B cell (primary cell): ENCODE results near the gene PHETA2. TPM values are rescaled to one million over a fixed set of nuclear protein-coding genes. Genes with fewer than 3 reads are reported as not detected.

Experiments used
- ATAC-seq: fragments of 200-7000 bp; cut with Tn5 transposase; one replicate; pipeline ENCODE4 v1.10.0; 2021; ENCODE audit warnings: low read depth, mild to moderate bottlenecking, moderate number of reproducible peaks, moderate library complexity
- CTCF ChIA-PET: fragments of 350-600 bp; sonication (Branson Sonifier 250); formaldehyde crosslinking; loops from one replicate; lab custom pipeline; 2021; ENCODE audit warnings: antibody characterized with exemption, inconsistent platforms; lab: Charles Lee
- POLR2A ChIA-PET: fragments of 350-600 bp; sonication (Branson Sonifier 250); formaldehyde crosslinking; loops from one replicate; lab custom pipeline; 2021; ENCODE audit warnings: antibody characterized with exemption; lab: Charles Lee
- DNase-seq: peaks from one replicate; pipeline ENCODE4 v3.0.0; 2013
- H2AFZ ChIP-seq: 2 replicates; pipeline ENCODE4 v1.6.1; 2012; ENCODE audit warnings: mild to moderate bottlenecking, low read depth, low read length; ENCODE audit not compliant: insufficient read depth, poor library complexity, severe bottlenecking
- H3K27ac ChIP-seq, 2 donors: 1 replicate in 1 of 2; 2 replicates in 1 of 2; pipeline ENCODE4 v1.5.1; 2012 to 2013; ENCODE audit warnings: low read length in 2 of 2, mild to moderate bottlenecking in 2 of 2, moderate library complexity in 1 of 2
- H3K27me3 ChIP-seq, 4 experiments: fragments of 200-600 bp in 1 of 4; sonication (generic) in 1 of 4; replicated peaks in 1 of 4; 1 replicate in 2 of 4; 2 replicates in 2 of 4; pipeline versions ENCODE4 v1.6.1 to v1.7.0; 2013 to 2016; ENCODE audit warnings: low read length in 3 of 4, mild to moderate bottlenecking in 2 of 4, mixed read lengths in 1 of 4, moderate library complexity in 1 of 4; ENCODE audit not compliant: insufficient read depth in 4 of 4, control insufficient read depth in 3 of 4; ENCODE audit errors: control extremely low read depth in 1 of 4
- H3K36me3 ChIP-seq, 2 experiments: replicated peaks in 1 of 2; 1 replicate in 1 of 2; 2 replicates in 1 of 2; pipeline versions ENCODE4 v1.6.1 to v1.7.1; 2013; ENCODE audit warnings: low read length in 1 of 2; ENCODE audit not compliant: insufficient read depth in 2 of 2, control insufficient read depth in 1 of 2; ENCODE audit errors: control extremely low read depth in 1 of 2, extremely low read depth in 1 of 2
- H3K4me1 ChIP-seq, 2 donors: fragments of 200-600 bp in 1 of 2; sonication (generic) in 1 of 2; 1 replicate in 1 of 2; 2 replicates in 1 of 2; pipeline versions ENCODE4 v1.5.1 to v1.6.1; 2013 to 2017; ENCODE audit warnings: low read length in 2 of 2; ENCODE audit not compliant: control insufficient read depth in 2 of 2, insufficient read depth in 2 of 2
- H3K4me2 ChIP-seq: replicated peaks from 2 replicates; pipeline ENCODE3; 2012; ENCODE audit warnings: mild to moderate bottlenecking, low read depth, low read length; ENCODE audit not compliant: poor library complexity, severe bottlenecking
- H3K4me3 ChIP-seq, 5 experiments: fragments of 200-600 bp in 1 of 5; sonication (generic) in 1 of 5; 1 replicate in 3 of 5; 2 replicates in 2 of 5; pipeline versions ENCODE4 v1.5.1 to v1.7.0; 2011 to 2016; ENCODE audit warnings: low read length in 4 of 5, mild to moderate bottlenecking in 4 of 5, low read depth in 2 of 5, control low read depth in 1 of 5, moderate library complexity in 1 of 5; ENCODE audit not compliant: insufficient read depth in 1 of 5; ENCODE audit errors: control extremely low read depth in 1 of 5, extremely low read depth in 1 of 5
- H3K79me2 ChIP-seq: fragments of 200-600 bp; sonication (generic); one replicate; pipeline ENCODE4 v1.6.0; 2016; ENCODE audit warnings: low read length; ENCODE audit not compliant: control insufficient read depth, insufficient read depth
- H3K9ac ChIP-seq: fragments of 200-600 bp; sonication (generic); 2 replicates; pipeline ENCODE4 v1.6.1; 2017; ENCODE audit warnings: mild to moderate bottlenecking, low read length, moderate library complexity
- H3K9me3 ChIP-seq, 3 donors: one replicate each; pipeline versions ENCODE4 v1.6.1 to v1.7.1; 2013; ENCODE audit warnings: low read length in 2 of 3; ENCODE audit not compliant: control insufficient read depth in 2 of 3, insufficient read depth in 1 of 3; ENCODE audit errors: control extremely low read depth in 1 of 3
- H4K20me1 ChIP-seq: 2 replicates; pipeline ENCODE4 v1.6.0; 2012; ENCODE audit warnings: mild to moderate bottlenecking, low read length; ENCODE audit not compliant: insufficient read depth, control insufficient read depth, poor library complexity, severe bottlenecking
- H3K27ac Mint-ChIP-seq: one replicate; pipeline ENCODE4 v1.8.0; 2021; ENCODE audit warnings: mixed read lengths
- H3K27me3 Mint-ChIP-seq: one replicate; pipeline ENCODE4 v1.8.0; 2021; ENCODE audit warnings: mixed read lengths
- H3K4me1 Mint-ChIP-seq: one replicate; pipeline ENCODE4 v1.8.0; 2021; ENCODE audit warnings: mixed read lengths
- H3K4me3 Mint-ChIP-seq: one replicate; pipeline ENCODE4 v1.8.0; 2021; ENCODE audit warnings: mixed read lengths
- H3K9me3 Mint-ChIP-seq: one replicate; pipeline ENCODE4 v1.8.0; 2022; ENCODE audit warnings: mixed read lengths; ENCODE audit not compliant: insufficient read depth
- EZH2 ChIP-seq: IDR thresholded peaks from 2 replicates; pipeline ENCODE4 v1.6.1; 2012; ENCODE audit warnings: borderline replicate concordance, low read depth, mild to moderate bottlenecking, moderate library complexity, low read length; ENCODE audit not compliant: insufficient read depth, poor library complexity, severe bottlenecking
- WGBS: methylation state at CpG from one replicate; pipeline ENCODE4 v1.1.5; 2013; ENCODE audit warnings: missing lambda C conversion rate; ENCODE audit not compliant: insufficient coverage; 5-methylcytosine and 5-hydroxymethylcytosine counted together
- intact Hi-C: fragments of 100-400 bp; cut with micrococcal nuclease; formaldehyde crosslinking; loops from one replicate; pipeline ENCODE4 v1.10.0; 2022
- polyA plus RNA-seq: library from polyadenylated mRNA; depleted of rRNA; stranded (reverse); fragments of >200 nt; gene quantifications from 2 replicates; pipeline ENCODE4 v1.2.3, GENCODE V29; 2012
- total RNA-seq, 2 donors: library from RNA; stranded (reverse); fragments of 120-200 nt in 1 of 2; gene quantifications; 1 replicate in 1 of 2; 2 replicates in 1 of 2; pipeline versions ENCODE4 v1.2.3 to v1.2.4, GENCODE V29; 2013 to 2022
- TF ChIP-seq, protein P1 (sequence below): fragments of 200-600 bp; IDR thresholded peaks from one replicate; pipeline ENCODE4 v1.8.0; 2022; ENCODE audit warnings: antibody characterized with exemption, mild to moderate bottlenecking

Gene PHETA2
- total and polyA plus RNA-seq, 2 donors (not counting 1 experiment from before 2014, with no cell fraction given) = 1.1 to 3.8 TPM

DNA sequence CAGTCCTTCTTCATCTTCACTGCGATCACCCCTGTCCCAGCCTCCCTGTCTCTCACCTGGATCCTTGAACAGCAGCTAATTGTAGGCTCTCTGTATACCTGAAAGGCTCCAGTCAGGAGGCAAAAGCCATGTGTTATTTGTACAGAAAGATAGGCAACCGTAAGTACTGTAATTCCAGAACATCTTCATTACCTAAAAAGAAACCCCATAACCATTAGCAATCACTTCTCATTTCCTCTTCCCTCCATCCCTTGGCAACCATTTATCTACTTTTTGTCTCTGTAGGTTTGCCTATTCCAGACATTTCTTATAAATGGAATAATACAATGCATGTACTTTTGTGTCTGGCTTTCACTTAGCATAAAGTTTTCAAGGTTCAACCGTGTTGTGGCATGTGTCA lies 21.3 kb upstream of the PHETA2 start:
- Mint-ChIP-seq H3K4me1 (no peaks in the 10 kb centered on the region), H3K27ac (peak overlapping the region; percentile 47), H3K9me3 (peaks cover 7% of the 10 kb centered on the region), H3K27me3 (no peaks in the 10 kb centered on the region), H3K4me3 (no peak overlapping the region)
- ATAC-seq = no peak
- CTCF ChIA-PET = no interaction called here
- WGBS = 100% methylated on average over 1 of the region's 3 CpGs
- Histone ChIP-seq H3K36me3 (no peaks in the 10 kb centered on the region), H3K79me2 (no peaks in the 10 kb centered on the region), H3K4me3 (no peak overlapping the region), H3K4me1 (no peaks in the 10 kb centered on the region), H3K27me3 (no peaks in the 10 kb centered on the region), H4K20me1 (no peaks in the 10 kb centered on the region), H3K4me2 (no peak overlapping the region), H3K9me3 (peaks cover 0 to 9% (median 8%) of the 10 kb centered on the region in 3 donors), H2AFZ (no peak overlapping the region), H3K27ac (no peak overlapping the region), H3K9ac (no peak overlapping the region)
- no peak for DNase-seq
- intact Hi-C loops = no loop called here
- TF ChIP-seq, protein P1, sequence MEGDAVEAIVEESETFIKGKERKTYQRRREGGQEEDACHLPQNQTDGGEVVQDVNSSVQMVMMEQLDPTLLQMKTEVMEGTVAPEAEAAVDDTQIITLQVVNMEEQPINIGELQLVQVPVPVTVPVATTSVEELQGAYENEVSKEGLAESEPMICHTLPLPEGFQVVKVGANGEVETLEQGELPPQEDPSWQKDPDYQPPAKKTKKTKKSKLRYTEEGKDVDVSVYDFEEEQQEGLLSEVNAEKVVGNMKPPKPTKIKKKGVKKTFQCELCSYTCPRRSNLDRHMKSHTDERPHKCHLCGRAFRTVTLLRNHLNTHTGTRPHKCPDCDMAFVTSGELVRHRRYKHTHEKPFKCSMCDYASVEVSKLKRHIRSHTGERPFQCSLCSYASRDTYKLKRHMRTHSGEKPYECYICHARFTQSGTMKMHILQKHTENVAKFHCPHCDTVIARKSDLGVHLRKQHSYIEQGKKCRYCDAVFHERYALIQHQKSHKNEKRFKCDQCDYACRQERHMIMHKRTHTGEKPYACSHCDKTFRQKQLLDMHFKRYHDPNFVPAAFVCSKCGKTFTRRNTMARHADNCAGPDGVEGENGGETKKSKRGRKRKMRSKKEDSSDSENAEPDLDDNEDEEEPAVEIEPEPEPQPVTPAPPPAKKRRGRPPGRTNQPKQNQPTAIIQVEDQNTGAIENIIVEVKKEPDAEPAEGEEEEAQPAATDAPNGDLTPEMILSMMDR = no peak
- no peak for TF ChIP-seq EZH2
- POLR2A ChIA-PET = no interaction called here

DNA sequence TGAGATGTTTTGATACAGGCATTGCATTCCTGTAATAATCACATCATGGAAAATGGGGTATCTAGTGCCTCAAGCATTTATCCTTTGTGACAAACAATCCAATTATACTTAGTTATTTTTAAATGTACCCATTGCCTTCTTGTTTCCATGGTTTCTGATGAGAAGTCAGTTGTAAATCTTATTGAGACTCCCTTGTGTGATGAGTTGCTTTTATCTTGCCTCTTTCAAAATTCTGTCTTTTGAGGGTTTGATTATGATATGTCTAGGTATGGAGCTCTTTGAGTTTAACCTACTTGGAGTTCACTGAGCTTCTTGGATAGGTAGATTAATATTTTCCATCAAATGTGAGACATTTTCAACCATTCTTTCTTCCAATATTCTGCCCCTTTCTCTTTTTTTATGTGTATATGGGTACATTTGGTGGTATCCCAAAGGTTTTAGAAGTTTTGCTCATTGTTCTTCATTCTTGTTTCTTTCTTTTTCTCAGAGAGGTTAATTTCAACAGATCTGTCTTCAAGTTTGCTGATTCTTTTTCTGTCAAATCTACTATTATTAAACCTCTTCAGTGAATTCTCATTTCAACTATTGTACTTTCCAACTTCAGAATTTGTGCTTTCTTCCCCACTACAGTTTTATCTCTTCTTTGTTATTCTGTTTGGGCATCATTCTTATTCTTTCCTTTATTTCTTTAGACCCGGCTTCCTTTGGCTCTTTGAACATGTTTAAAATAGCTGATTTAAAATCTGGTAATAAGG lies 17.1 kb upstream of the PHETA2 start:
- Mint-ChIP-seq H3K27me3 (no peaks in the 10 kb centered on the region), H3K4me3 (no peak overlapping the region), H3K9me3 (peaks cover 7% of the 10 kb centered on the region), H3K27ac (no peak overlapping the region), H3K4me1 (no peaks in the 10 kb centered on the region)
- H4K20me1 ChIP-seq = no peaks in the 10 kb centered on the region
- WGBS = no CpG with 5 or more reads among the region's 1 CpG
- no peaks in the 10 kb centered on the region for H3K27me3 ChIP-seq
- H3K27ac ChIP-seq = no peak overlapping the region
- no peak overlapping the region for H3K4me3 ChIP-seq
- H3K79me2 ChIP-seq = no peaks in the 10 kb centered on the region
- H3K9ac ChIP-seq = no peak overlapping the region
- intact Hi-C loops = no loop called here
- H3K36me3 ChIP-seq = peaks cover 0 to 23% of the 10 kb centered on the region in 2 experiments
- CTCF ChIA-PET = interaction anchor here (0.6 kb wide), 1 partner anchor 297 kb away, joined by 3 read pairs; no protein-coding TSS in a partner anchor
- POLR2A ChIA-PET = no interaction called here
- H3K4me2 ChIP-seq = no peak overlapping the region
- H3K4me1 ChIP-seq = no peaks in the 10 kb centered on the region
- H2AFZ ChIP-seq = no peak overlapping the region
- DNase-seq (no peak), ATAC-seq (no peak)
- peaks cover 4 to 9% (median 8%) of the 10 kb centered on the region in 3 donors for H3K9me3 ChIP-seq
- TF ChIP-seq, protein P1 = no peak
- TF ChIP-seq EZH2 = no peak
